Measurements from ENCODE around the gene IGF2BP1. TPM values are rescaled to one million over a fixed set of nuclear protein-coding genes. Genes with fewer than 3 reads are reported as not detected.
"Not testable (repeated sequence)": the region's sequence is repeated elsewhere in the genome, so short reads cannot be mapped to it uniquely, and the experiment has no call there.

Gene IGF2BP1
- total RNA-seq, 1 donor from 2014 or later, result 0.45 TPM

DNA sequence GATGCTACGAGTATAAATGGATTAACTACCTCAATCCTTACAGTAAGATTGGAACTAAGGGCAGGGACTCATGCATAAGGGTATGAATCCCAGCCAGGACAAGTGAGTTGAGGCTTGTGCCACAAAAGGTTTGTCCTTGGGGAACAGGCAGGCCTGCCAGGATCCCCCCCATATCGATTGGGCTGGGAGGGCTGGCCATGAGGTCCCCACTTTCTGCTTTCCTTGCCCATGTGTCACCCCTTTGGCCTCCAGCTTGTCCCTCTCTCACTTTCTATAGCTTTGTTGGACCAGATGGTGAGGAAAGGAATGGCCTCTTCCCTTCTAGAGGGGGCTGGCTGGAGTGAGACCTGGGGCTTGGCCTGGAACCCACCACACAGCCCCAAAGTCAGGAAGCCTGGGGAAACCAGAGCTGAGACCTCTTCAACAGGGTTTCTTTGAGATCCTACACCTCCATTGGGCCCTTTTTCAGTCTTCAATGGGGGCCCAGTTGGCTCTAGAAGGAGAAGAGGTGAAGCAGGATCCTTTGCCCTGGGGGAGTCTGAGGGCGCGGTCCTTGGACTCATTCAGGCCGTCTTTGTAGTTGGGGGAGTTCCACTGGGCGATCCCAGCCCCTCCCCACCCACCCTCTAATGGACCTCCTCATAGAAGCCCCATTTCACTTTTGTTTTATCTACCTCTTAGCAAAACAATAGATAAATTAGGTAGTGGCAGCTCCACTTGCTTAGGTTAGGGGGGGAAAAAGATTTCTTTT lies 57.3 kb downstream of the IGF2BP1 start:
- DNase-seq (ENCODE audit: low read depth), result no peak

DNA sequence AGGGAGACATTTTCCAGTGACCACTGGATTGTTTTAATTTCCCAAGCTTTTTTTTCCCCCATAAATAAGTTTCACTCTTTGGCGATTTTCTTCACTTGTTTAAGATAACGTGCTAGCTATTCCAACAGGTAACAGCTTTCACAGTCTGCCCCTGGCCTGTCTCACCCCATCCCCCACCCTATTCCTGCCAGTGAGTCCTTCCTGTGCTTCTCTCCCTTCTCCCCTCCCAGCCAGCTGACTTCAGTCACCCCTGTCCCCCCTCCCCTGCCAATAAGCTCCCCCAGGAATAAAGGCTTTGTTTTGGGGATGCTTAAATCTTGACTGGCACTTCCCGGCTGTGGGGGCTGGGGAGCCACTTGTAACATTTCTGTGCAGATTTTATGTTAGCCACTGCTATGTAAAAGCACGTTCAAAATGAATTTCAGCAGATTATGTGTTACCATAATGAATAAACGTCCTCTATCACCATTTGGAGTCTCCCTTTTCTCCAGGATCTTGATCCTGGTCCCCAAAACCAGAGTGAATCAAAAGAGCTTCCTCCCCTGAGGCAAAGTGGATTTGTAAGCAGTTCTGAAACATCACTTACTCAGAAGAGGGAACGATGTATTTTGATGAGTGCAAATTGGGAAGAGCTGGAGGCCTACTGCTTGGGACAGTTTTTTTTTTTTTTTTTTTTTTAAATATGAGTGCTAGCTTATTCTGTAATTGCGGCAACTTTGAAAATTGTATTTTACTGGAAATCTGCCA lies 58.2 kb downstream of the IGF2BP1 start:
- DNase-seq (ENCODE audit: low read depth), result no peak

DNA sequence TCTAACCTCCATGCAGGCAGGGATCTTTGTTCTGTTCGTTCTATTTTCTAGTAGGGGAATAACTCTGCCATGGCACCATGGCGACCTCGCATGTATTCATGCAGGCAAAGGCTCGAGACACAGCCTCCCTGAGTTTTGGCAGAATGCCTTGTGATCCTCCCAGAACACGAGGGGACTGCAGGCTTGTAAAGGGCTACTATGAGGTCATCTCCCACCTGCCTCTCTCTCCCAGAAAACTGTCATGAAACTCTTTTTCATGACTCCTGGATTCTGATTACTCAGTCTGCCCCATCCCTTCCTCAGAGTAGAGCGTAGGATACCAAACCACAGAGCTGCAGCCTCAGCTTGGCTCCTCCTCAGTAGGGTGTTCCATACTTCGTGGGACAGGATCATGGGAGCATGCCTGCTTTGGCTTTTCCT lies 64.3 kb downstream of the IGF2BP1 start:
- DNase-seq (ENCODE audit: low read depth), result no peak

DNA sequence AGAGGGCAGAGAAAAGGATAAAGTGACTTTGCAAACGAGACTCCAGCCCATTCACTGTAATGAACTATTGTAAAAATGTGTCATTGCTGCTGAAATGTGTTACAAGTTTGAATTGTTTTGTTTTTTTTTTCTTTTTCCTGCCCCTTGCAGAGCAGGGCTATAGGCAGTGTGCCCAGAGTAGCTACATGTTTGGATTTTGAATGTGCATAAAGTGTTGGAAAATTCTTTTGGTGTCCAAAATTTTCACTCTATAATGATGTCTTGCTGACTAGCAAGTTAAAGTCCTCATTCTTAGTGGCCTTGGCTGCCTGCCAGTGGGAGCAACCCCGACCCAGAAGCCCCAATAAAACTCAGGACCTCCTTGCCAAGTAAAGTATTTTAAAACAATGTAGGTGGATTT lies 66.5 kb downstream of the IGF2BP1 start:
- no peak for DNase-seq (ENCODE audit: low read depth)

DNA sequence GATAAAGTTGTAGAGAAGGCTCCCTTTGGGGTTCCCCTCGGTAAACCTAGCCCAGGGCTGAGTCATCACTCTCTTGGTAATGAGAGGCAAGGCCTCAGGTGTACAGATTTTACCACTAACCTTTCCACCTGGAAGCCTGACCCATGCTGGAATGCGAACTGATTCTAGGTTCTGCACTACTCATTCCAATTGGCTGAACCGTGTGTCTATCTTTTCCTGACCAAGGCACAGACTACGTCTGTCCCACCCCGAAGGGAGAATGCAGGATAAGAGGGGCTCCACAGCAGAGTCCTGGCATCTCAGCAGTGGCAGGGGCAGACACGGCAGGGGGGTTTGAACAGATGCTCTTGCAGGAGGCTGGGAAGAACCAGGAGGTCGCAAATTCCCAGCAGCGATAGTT lies 70.0 kb downstream of the IGF2BP1 start:
- DNase-seq (ENCODE audit: low read depth), result no peak

DNA sequence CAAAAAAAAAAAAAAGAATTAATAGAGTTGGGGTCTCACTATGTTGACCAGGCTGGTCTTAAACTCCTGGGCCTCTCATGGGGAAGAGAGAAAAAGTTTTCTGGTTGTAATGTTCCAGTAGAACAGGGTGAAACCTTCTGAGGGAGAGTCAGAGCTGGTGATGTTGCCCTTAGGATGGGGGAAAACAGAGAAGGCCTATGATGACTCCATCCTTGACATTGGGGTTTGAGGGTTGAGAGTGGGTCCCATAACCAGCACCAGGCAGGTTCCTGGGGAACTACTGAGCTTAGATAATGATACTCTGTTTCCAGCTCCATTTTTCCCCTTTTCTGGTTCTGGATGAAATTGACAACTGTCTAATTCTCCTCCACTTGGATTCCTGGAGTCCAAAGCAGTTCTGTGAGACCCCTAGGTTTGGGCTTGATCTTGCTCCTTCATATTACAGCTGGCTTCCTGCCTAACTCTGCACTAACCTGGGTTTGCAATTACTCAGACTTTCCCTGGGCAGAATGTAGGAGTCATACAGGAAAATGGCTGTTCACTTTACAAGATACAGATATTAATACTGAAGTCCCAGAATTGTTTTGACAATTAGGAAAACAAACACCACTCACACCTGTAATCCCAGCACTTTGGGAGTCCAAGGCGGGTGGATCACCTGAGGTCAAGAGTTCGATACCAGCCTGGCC lies 72.5 kb downstream of the IGF2BP1 start:
- DNase-seq (ENCODE audit: low read depth), result peak; percentile 10

DNA sequence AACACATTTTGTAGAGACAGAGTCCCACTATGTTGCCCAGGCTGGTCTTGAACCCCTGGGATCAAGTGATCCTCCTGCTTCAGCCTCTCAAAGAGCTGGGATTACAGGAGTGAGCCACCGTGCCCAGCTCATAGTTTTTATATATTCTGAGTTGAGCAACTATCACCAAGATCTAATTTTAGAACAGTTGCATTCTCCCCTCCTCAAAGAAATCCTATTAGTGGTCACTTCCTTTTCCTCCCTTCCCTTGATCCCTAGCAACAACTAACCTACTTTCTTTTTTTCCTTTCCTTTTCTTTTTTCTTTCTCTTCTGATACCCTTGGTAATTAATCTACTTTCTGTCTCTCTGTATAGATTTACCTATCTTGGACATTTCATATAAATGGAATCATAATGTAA lies 73.9 kb downstream of the IGF2BP1 start:
- no peak for DNase-seq (ENCODE audit: low read depth)

DNA sequence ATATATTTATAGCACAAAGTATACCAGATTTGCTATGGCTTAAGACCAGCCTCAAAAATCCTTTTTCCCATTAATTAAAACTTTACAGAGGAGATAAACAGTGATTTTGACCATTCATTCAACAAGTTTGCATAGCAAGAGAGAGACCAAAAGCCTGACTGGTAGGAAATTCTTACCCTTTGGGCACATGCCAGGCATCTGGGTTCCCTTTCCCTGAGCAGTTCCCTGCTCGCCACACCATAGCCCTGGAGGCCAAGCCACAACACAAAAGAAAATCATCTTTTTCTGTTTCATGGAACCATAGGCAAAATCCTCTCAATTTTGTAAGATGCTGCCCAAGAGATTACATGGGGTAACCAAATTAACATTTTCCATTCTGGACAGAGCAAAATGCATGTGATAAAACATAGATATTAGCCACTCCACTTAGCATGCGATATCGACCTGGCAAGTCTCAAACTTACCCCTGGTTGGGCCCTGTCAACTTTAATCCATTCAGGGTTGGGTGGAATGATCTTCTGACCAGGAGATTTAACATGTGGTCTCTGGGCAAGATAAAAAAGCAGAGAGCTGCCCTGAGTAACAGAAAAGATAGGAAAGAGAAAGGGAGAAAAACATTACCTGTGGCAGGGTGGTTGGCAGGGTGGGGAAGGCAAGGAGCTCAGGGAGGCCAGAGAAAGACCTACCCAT lies 77.8 kb downstream of the IGF2BP1 start:
- DNase-seq (ENCODE audit: low read depth), result no peak

DNA sequence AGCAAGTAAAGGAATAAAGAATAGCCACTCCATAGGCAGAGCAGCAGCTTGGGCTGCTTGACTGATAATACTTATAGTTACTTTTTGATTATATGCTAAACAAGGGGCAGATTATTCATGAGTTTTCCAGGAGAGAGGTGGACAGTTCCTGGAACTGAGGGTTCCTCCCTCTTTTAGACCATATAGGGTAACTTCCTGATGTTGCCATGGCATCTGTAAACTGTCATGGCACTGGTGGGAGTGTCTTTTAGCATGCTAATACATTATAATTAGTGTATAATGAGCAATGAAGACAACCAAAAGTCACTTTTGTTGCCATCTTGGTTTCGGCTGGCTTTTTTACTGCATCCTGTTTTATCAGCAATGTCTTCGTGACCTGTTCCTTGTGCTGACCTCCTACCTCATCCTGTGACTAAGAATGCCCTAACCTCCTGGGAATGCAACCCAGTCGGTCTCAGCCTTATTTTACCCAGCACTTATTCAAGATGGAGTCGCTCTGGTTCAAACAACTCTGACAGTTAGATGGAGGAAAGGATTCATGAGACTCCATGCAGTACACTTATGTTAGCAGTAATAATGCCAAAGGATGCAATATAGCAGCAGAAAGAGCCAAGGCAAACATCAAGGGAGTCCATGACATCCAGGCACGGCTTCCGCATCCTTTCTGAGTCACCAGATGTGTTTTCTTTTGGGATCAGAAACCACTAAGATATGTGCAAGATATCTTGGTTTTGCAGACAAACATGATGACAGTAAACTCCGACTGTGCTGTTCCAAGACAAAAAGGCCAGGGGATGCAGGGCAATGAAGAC lies 79.6 kb downstream of the IGF2BP1 start:
- DNase-seq (ENCODE audit: low read depth), result no peak

DNA sequence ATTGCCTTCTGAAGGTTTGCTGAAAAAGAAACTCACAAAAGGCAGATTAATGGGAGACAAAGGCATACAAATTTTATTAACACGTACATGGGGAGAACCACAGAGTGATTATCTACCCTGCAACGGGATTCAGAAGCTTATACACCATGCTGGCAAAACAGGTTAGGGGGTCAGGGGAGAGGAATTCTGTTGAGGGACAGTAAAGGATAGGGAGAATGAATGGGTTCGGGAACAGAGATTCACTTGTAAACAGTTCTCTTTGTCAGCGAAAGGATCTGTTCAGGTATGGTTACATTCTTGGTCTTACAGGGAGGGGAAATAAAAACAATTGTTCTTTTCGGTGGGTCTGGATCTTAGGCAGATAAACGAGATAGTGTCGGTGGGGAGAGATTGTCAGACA lies 81.1 kb downstream of the IGF2BP1 start:
- no peak for DNase-seq (ENCODE audit: low read depth)

DNA sequence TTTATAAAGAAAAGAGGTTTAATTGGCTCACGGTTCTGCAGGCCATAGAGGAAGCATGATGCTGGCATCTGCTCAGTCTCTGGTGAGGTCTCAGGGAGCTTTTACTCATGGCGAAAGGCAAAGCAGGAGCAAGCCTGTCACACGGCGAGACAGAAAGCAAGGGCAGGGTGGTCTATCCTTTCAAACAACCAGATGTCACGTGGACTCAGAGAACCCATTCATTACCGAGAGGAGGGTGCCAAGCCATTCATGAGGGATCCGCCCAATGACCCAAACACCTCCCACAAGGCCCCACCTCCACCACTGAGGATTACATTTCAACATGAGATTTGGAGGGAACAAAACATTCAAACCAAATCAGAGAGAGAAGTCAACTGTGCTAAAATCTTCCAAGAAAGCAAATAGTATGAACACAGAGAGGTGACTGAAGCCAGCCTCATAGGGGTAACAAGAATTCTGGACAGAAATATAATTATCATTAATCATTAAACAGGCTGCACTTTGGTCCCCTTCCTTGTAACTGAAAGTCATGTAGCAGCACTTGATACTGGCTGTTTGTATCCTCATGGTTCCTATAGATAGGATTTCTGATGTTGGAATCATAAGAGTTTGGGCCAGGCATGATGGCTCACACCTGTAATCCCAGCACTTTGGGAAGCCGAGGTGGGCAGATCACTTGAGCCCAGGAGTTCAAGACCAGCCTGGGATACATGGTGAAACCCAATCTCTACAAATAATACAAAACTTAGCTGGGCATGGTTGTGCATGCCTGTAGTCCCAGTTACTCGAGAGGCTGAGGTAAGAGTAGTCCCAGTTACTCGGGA lies 82.9 kb downstream of the IGF2BP1 start:
- no peak for DNase-seq (ENCODE audit: low read depth)

DNA sequence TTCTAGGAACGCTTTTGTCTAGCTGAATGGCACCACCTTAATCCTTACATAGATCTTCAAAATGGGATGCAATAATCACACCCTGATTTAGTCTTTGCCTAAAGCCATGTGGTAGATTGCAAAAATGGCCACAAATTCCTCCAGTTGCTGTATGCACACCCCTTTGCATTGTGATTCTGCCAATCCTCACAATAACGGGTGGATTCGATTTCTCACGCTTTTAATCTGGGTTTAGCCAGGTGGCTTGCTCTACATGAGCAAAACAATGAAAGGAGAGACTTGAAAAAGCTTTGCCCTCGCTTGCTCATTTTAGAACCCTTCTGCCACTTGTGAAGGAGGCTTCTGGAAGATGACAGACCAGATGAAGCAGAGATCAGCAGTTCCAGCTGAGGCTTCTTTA lies 85.0 kb downstream of the IGF2BP1 start:
- no peak for DNase-seq (ENCODE audit: low read depth)

DNA sequence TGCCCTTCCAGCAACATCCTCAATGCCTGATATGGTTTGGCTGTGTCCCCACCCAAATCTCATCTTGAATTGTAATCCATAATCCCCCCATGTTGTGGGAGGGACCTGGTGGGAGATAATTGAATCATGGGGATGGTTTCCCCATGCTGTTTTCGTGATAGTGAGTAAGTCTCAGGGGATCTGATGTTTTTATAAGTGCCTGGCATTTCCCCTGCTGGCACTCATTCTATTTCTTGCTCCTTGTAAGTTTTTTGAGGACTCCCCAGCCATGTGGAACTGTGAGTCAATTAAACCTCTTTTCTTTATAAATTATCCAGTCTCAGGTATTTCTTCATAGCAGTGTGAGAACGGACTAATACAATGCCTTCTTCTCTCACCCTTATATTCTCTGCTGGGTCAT lies 87.9 kb downstream of the IGF2BP1 start:
- not testable (repeated sequence) for DNase-seq (ENCODE audit: low read depth)

DNA sequence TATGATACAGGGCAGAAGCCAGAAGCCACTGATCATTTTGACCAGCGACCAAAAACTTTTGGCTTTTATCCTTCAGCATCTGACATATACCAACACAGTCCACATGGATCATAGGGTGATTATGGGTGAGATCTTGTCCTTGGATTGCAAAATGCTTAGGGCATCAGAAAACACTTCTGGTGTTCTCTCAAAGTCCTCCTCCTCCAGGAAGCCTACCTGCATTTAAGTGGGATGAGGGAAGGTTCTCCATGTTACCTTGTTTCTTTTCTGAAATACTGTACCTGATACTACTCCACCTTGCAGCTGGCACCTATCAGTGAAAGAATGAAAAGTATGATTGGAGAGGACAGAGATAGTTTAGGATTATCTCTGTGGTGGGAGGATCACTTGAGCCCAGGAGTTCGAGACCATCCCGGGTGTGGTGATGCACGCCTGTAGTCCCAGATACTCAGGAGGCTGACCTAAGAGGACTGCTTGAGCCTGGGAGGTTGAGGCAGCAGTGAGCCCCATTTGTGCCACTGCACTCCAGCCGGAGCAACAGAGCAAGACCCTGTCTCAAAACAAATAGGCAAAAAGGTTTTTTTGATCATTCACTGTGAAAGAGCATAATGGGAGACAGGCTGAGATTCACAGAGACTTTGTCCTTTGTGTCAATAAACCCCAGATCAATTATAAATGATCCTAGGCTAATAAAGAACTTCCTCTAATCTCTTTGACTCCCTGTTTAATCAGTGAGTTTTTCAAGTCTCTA lies 88.6 kb downstream of the IGF2BP1 start:
- DNase-seq (ENCODE audit: low read depth), result no peak

DNA sequence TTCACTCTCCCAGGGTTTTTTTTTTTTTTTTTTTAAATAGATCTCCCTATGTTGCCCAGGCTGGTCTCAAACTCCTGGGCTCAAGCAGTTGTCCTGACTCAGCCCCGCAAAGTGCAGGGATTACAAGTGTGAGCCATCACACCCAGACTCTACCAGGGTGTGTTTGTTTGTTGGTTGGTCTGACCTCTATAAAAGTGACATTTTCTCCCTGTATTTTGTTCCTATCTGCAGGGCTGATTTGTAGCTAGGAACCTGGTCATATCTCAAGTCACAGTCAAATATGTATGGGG lies 89.1 kb downstream of the IGF2BP1 start:
- DNase-seq (ENCODE audit: low read depth), result no peak

DNA sequence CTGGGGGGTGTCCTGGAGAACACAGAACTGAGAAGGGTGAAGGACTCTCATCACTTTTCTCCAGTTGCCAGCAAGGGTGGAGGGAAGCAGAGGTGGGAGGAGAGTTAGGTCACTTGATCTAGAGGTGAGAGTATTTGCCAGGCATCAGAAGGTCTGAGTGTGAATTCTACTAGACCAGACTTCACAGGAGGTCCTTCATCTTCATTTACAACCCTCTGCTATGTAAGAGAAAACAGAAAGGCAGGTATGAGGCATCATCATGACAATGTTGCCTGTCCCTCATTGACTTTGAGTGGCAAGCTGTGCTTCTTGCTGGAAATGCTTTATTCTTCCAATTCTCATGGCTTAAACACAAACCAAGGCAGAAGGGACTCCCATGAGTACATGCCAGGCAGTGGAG lies 89.5 kb downstream of the IGF2BP1 start:
- DNase-seq (ENCODE audit: low read depth), result no peak

DNA sequence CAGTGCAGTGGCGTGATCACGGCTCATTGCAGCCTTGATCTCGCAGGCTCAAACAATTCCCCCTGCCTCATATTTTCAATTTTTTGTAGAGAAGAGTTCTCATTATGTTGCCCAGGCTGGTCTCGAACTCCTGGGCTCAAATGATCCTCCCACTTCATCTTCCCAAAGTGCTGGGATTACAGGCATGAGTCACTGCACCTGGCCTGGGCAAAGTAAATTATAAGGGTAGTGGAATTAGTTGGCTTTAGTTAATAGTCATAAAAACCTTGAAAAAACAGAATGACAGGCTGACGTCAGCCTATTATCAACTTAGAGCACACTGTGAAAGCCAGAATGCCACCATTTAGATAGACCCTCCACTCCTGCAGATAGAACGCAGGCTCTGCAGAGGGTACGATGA lies 91.9 kb downstream of the IGF2BP1 start:
- DNase-seq (ENCODE audit: low read depth), result no peak

DNA sequence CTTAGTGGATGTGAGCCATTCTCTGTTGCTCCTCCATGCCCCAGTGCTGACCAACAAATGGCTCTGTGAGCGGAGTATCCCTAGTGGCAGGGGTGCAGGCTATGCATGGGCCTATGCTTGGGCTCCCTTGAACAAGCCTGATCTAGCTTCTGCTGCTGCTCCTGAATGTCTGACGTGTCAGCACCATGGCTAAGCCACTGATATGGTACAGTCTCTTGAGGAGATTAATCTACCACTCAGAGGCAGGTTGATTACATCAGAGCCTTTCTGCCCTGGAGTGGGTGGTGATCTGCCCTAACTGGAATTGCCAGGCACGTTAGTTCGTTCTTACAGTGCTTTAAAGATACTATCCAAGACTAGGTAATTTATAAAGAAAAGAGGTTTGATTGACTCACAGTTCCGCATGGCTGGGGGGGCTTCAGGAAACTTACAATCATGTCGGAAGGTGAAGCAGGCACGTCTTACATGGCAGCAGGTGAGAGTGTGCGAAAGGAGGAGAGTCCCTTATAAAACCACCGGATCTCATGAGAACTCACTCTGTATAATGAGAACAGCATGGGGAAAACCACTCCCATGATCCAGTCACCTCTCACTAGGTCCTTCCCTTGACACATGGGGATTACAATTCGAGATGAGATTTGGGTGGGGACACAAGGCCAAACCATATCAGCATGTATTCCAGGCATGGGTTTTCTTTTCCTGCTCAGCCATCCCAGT lies 93.9 kb downstream of the IGF2BP1 start:
- no peak for DNase-seq (ENCODE audit: low read depth)

DNA sequence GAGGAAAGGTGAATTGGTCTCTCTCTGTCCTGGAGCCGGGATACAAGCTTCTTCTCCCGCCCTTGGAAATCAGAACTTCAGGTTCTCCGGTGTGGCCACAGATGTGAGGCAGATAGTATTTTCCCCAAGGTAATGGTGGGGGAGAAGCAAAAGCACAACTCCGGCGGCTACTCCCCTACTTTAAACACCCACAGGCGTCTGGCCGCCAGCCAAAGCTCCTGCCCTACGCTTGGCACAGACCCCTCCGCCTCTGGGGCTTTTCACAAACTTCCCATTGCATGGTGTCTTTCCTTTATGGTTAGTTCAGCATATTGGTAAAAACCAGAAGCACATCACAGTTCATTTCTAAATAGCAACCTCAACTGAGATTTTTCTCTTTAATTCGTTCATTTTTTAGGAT lies 95.9 kb downstream of the IGF2BP1 start:
- no peak for DNase-seq (ENCODE audit: low read depth)
